ENCODE measurements around the gene DLX3.

DNA sequence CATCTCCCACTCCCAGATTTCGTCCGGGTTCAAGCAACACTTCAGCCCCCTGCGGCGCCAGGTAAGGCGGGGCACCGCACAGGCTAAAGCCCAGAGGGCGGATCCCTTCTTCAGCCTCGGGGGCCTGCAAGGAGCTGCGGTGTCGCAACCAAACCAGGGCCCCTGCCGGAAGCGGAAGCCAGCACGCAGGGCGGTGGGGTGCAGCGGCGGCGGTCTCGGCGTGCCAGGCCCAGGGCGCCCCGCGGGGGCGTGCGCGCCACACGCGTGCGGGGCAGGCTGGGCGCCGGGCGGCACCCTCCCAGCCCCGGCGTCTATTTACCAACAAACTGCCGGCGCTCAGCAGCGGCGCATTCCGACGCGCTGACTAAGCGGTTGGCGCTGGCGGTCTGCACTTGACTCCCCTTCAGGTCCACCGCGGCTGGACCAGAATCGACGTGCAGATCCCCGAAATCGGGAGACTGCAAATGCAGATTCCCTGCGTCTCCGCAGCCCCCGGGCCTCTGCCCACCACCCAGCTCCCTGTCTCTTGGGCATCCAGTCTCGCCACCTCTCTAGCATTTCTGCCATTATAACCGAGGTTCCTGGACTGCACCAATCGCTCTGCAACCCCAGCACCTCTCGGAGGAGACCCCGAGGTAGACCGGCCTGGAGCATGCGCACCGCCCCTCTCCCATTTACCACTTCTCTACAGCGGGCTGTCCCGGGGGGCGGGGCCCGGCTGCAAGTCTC lies 26.5 kb downstream of the DLX3 start:
- TF ChIP-seq POLR2A (IDR thresholded peaks at IDR 0.05) (no peak), EP300 (IDR thresholded peaks at IDR 0.05) (no peak), POLR2AphosphoS5 (IDR thresholded peaks at IDR 0.05) (no peak)
- TF ChIP-seq, protein P1, sequence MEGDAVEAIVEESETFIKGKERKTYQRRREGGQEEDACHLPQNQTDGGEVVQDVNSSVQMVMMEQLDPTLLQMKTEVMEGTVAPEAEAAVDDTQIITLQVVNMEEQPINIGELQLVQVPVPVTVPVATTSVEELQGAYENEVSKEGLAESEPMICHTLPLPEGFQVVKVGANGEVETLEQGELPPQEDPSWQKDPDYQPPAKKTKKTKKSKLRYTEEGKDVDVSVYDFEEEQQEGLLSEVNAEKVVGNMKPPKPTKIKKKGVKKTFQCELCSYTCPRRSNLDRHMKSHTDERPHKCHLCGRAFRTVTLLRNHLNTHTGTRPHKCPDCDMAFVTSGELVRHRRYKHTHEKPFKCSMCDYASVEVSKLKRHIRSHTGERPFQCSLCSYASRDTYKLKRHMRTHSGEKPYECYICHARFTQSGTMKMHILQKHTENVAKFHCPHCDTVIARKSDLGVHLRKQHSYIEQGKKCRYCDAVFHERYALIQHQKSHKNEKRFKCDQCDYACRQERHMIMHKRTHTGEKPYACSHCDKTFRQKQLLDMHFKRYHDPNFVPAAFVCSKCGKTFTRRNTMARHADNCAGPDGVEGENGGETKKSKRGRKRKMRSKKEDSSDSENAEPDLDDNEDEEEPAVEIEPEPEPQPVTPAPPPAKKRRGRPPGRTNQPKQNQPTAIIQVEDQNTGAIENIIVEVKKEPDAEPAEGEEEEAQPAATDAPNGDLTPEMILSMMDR (IDR thresholded peaks at IDR 0.05), result no peak
